Measurements from ENCODE around the gene LARP1. TPM values are rescaled to one million over a fixed set of nuclear protein-coding genes. Genes with fewer than 3 reads are reported as not detected.

LARP1 gene
- total and polyA plus RNA-seq, 9 of the 15 experiments (the other 6 are each of a cell fraction or from before 2014, with no cell fraction given) = 22.6 to 300 (median 92.0) TPM

GRCh38 chr5:154754460-154755360, 467 bp upstream of the LARP1 start (continued):
- TF ChIP-seq ZNF639 (CRISPR knock-in tag; conservative IDR thresholded peaks at IDR 0.05 in 1 of 2, IDR thresholded peaks at IDR 0.05 in 1 of 2) = peak in 1 of 2 experiments; percentile 88; a peak in 2 of 4 replicates
- peak; percentile 73 to 80 for TF ChIP-seq NRF1 (conservative IDR thresholded peaks at IDR 0.05 in 1 of 2, IDR thresholded peaks at IDR 0.05 in 1 of 2)
- no peak for TF ChIP-seq XRCC3 (IDR thresholded peaks at IDR 0.05)
- peak; percentile 76 for TF ChIP-seq CREB3 (tag; conservative IDR thresholded peaks at IDR 0.05; ENCODE audit: low read depth)
- TF ChIP-seq ATF6 (CRISPR knock-in tag; IDR thresholded peaks at IDR 0.05) = peak; percentile 82; the same call in 1 of the 2 replicates
- TF ChIP-seq FOXK2 (conservative IDR thresholded peaks at IDR 0.05 in 1 of 2, IDR thresholded peaks at IDR 0.05 in 1 of 2; ENCODE audit: low read depth in 2 of 2) = peak; percentile 51 to 80; a peak in 3 of 4 replicates
- TF ChIP-seq BRD9 (IDR thresholded peaks at IDR 0.05; ENCODE audit: low read depth, partially characterized antibody) = no peak
- TF ChIP-seq PKNOX1 (IDR thresholded peaks at IDR 0.05) = 0 out of 2 replicates have a peak, but pooled peaks have one; percentile 57
- TF ChIP-seq CTCF (IDR thresholded peaks at IDR 0.05 in 2 of 3, conservative IDR thresholded peaks at IDR 0.05 in 1 of 3; ENCODE audit: insufficient read depth in 2 of 3, low read depth in 1 of 3, low read length in 3 of 3) = peak; percentile 61 to 90 (median 84)
- no peak for TF ChIP-seq DNMT1 (IDR thresholded peaks at IDR 0.05)
